ENCODE results near the gene PRSS36. TPM values are rescaled to one million over a fixed set of nuclear protein-coding genes. Genes with fewer than 3 reads are reported as not detected.
"Not testable (repeated sequence)": the region's sequence is repeated elsewhere in the genome, so short reads cannot be mapped to it uniquely, and the experiment has no call there.

The PRSS36 gene
- total RNA-seq, result under 1 TPM in 1 of 2 experiments, not detected in 1; 0.24 TPM

DNA sequence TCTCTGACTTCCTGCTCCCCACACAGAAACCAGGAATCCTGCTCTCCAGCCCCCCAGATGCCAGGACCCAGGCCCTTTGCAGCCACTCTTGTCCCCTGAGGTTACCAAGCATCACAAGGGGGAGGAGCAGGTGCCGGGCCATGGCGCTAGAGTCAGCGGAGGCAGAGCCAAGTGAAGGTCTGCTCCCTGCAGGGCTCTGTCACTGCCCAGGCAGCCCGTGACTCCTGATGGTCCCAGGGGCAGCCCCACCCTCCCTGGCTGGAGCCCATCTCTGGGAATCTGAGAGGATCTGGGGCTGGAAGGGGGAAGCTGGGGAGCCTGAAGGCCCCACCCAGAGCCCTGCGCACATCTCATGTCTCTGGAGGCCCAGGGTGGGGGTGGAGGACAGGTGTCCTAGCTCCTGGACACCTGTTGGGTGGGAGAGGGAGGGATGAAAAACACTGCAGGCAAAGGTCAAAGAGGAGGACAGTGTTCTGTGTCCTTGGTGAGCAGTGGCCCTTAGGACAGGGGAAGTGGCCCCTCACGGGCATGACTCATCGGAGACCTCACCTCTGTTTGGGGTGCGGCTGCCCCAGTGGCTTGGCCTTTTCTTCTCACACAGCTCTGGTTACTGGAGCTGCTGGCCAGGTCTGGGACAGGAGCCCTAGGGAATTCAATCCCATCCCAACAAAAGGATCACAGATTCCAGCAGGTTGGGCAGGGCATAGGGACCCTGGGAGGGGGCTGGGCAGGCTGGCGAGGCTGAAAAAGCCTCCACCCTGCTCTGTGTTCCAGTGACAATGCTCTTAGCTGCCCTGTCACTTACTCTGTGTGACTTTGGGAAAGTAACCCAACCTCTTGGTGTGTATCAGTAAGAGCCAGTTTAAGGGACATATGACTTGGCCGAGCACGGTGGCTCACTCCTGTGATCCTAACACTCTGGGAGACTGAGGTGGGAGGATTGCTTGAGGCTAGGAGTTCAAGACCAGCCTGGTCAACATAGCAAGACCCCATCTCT lies at the start of gene PRSS36:
TSS of gene PRSS36 (minus strand) at position 173 of the 997 bp plus-strand sequence. CDS start at position 142, 31 bp downstream.
- no peak within 1 kb of the TSS for H3K4me3 Mint-ChIP-seq
- H3K27me3 Mint-ChIP-seq, result peaks cover 4% of the 10 kb centered on the region
- no peak for DNase-seq
- no peaks in the 10 kb centered on the region for H3K9me3 Mint-ChIP-seq
- no peak within 1 kb of the TSS for H3K27ac Mint-ChIP-seq
- intact Hi-C loops (cut with micrococcal nuclease), result no loop called here
- ChIA-PET POLR2A (no interaction called here), CTCF (interaction anchor here (1.9 kb wide), 1 partner anchor 8 kb away, joined by 8 read pairs; no protein-coding TSS in a partner anchor)
- no peaks in the 10 kb centered on the region for H3K4me1 Mint-ChIP-seq (ENCODE audit: low read depth)
- no peaks in the 10 kb centered on the region for H3K36me3 Mint-ChIP-seq

DNA sequence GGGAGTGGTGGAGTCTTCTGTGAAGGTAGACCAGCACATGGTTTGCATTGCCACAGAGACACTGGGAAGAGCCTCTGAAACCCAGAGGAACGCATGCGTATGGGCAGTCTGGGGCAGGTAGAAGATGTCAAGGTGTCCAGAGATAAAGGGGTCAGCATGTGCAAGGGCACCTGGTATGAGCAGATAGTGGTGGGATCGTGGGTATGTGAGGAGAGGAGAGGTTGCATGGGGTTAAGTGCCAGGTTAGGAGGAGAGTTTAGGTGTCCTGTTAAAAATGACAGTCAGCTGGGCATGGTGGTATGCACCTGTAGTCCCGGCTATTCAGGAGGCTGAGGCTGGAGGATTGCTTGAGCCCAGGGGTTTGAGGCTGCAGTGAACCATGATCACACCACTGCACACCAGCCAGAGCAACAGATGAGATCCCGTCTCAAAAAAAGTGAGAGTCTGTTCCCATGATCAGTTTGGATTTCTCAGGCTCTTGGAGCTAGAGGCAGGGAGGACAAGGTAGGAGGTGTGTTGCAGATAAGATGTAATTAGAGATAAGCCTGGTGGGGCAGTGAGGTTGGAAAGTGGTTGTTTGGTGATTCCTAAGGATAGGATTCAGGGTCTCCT lies 49.7 kb upstream of the PRSS36 start:
- ChIA-PET CTCF (interaction anchor here (0.6 to 4.1 kb wide), 4 partner anchors 57 to 183 kb away, joined by 3 to 28 read pairs (median 8); no protein-coding TSS in a partner anchor), POLR2A (interaction anchor here (2.5 to 3.8 kb wide), 2 partner anchors 20 kb away, joined by 7 to 30 read pairs; partner anchors contain the start of gene FUS)
- no peak for DNase-seq
- intact Hi-C loops (cut with micrococcal nuclease), result loop anchor here (1.0 to 5.0 kb wide), 3 partner anchors 153 to 243 kb away; partner anchors contain the start of gene ZNF843
- Mint-ChIP-seq H3K4me3 (no peak overlapping the region), H3K36me3 (peaks cover 31% of the 10 kb centered on the region), H3K27ac (peak overlapping the region; percentile 35), H3K9me3 (no peaks in the 10 kb centered on the region), H3K4me1 (ENCODE audit: low read depth) (peaks cover 66% of the 10 kb centered on the region), H3K27me3 (no peaks in the 10 kb centered on the region)

DNA sequence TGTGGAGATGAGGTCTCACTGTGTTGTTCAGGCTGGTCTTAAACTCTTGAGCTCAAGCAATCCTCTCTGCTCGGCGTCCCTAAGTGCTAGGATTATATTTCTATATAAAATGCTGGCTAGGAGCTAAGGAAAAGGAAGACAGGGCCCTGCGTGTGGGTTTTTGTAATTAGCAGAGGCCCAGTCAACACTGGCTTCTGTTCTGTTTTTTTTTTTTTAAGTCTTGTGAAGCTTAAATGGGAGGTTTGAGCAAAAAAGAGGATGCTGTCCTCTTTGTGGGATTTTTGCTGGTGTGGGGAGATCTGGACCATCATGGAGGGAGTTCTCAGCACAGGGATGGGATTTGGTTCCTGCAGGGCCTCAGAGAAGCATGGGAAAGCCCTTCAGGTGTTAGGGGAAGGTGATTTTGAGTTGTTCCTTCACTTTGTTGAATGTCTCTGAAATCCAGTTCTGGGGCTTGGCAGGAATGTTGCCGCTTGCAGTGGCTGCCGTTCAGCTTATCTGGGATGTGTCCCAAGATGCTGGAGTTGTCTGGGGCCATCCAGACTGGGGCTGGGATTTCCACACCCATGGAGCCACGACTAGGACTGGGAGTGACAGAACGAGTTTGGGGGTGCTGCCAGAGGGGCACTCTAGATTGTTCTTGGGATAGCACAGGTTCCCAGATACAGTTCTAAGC lies 48.5 kb upstream of the PRSS36 start:
- no peak for DNase-seq
- intact Hi-C loops (cut with micrococcal nuclease), result no loop called here
- Mint-ChIP-seq H3K4me3 (no peak overlapping the region), H3K9me3 (no peaks in the 10 kb centered on the region), H3K36me3 (peaks cover 35% of the 10 kb centered on the region), H3K27ac (peak overlapping the region; percentile 35), H3K4me1 (ENCODE audit: low read depth) (peaks cover 66% of the 10 kb centered on the region), H3K27me3 (no peaks in the 10 kb centered on the region)
- CTCF ChIA-PET, result interaction anchor here (0.7 to 1.8 kb wide), 3 partner anchors 56 to 262 kb away, joined by 3 to 6 read pairs (median 5); no protein-coding TSS in a partner anchor
- POLR2A ChIA-PET, result interaction anchor here (0.6 to 2.5 kb wide), 6 partner anchors 13 to 143 kb away, joined by 3 to 7 read pairs (median 4); partner anchors contain the start of gene FUS

DNA sequence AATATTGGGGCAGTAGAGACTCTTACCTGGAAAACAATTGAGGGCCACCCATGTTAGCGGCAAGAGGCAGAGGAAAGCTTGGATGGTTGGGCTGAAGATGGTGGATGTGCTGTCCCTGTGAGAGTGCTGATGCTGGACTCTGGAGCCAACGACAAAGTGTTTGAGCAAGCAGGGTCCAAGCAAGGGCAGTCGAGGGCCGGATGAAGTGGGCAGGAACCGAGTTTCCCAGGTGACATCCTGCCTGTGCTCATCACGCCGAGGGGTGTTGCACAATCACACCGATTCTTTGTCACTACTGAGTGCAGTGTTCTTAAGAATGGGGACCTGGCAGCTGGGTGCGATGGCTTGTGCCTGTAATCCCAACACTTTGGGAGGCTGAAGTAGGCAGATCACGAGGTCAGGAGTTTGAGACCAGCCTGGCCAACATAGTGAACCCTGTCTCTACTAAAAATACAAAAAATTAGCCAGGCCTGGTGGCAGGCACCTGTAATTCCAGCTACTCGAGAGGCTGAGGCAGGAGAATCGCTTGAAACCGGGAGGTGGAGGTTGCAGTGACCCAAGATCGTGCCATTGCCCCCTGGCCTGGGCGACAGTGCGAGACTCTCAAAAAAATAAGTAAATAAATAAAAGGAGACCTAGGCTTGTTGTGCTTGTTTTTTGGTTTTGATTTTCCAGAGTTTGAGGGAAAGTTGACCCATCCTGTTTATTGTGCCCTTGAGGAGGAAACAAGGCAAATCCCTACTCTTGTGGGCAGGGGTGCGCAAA lies 46.6 kb upstream of the PRSS36 start:
- no peak overlapping the region for H3K4me3 Mint-ChIP-seq
- no peaks in the 10 kb centered on the region for H3K9me3 Mint-ChIP-seq
- ChIA-PET CTCF (interaction anchor here (1.3 kb wide), 1 partner anchor 672 kb away, joined by 3 read pairs; no protein-coding TSS in a partner anchor), POLR2A (interaction anchor here (0.6 to 2.8 kb wide), 5 partner anchors 14 to 246 kb away, joined by 3 to 7 read pairs (median 4); partner anchors contain the start of genes FUS and ZNF843)
- DNase-seq, result no peak
- H3K27ac Mint-ChIP-seq, result peak overlapping the region; percentile 62
- H3K4me1 Mint-ChIP-seq (ENCODE audit: low read depth), result peaks cover 67% of the 10 kb centered on the region
- no peaks in the 10 kb centered on the region for H3K27me3 Mint-ChIP-seq
- H3K36me3 Mint-ChIP-seq, result peaks cover 49% of the 10 kb centered on the region
- intact Hi-C loops (cut with micrococcal nuclease), result no loop called here

DNA sequence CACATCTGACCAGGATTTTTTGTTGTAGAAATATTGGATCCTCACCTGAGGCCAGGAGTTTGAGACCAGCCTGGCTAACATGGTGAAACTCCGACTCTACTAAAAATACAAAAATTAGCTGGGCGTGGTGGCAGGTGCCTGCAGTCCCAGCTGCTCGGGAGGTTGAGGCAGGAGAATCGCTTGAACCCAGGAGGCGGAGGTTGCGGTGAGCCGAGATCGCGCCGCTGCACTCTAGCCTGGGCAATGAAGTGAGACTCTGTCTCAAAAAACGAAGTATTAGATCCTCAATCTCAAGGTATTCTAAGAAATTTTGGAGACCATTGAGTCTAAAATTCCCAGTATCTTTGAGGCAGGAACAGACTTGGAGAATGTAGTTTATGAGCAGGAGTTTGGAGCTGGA lies 46.0 kb upstream of the PRSS36 start:
- H3K4me1 Mint-ChIP-seq (ENCODE audit: low read depth), result peaks cover 65% of the 10 kb centered on the region
- intact Hi-C loops (cut with micrococcal nuclease), result not testable (repeated sequence)
- CTCF ChIA-PET, result interaction anchor here (1.3 kb wide), 1 partner anchor 673 kb away, joined by 3 read pairs; no protein-coding TSS in a partner anchor

DNA sequence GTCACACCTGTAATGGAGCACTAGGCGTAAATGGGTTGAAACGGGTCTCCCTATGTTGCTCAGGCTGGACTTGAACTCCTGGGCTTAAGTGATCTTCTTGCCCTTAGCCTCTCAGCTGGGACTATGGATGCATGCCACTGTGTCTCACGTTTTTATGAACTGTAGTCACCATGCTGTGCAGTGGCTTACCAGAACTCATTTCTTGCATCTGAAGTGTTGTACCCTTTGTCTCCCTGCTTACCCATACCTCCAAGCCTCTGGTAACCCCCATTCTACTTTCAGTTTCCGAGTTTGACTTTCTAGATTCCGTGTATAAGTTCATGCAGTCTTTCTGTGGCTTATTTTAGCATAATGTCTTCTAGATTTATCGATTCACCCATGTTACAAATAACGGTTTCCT lies 45.0 kb upstream of the PRSS36 start:
- peaks cover 62% of the 10 kb centered on the region for H3K36me3 Mint-ChIP-seq
- no peak overlapping the region for H3K4me3 Mint-ChIP-seq
- POLR2A ChIA-PET, result interaction anchor here (1.0 to 2.8 kb wide), 2 partner anchors 13 to 15 kb away, joined by 3 to 7 read pairs; partner anchors contain the start of gene FUS
- peak overlapping the region; percentile 44 for H3K27ac Mint-ChIP-seq
- DNase-seq, result no peak
- no peaks in the 10 kb centered on the region for H3K9me3 Mint-ChIP-seq
- H3K27me3 Mint-ChIP-seq, result no peaks in the 10 kb centered on the region
- peaks cover 65% of the 10 kb centered on the region for H3K4me1 Mint-ChIP-seq (ENCODE audit: low read depth)
- intact Hi-C loops (cut with micrococcal nuclease), result no loop called here
- CTCF ChIA-PET, result no interaction called here

More for the DNA sequence above, 46.0 kb upstream of the PRSS36 start:
- not testable (repeated sequence) for H3K27ac Mint-ChIP-seq, DNase-seq, H3K4me3 Mint-ChIP-seq, H3K9me3 Mint-ChIP-seq, H3K27me3 Mint-ChIP-seq
- peaks cover 52% of the 10 kb centered on the region for H3K36me3 Mint-ChIP-seq
- POLR2A ChIA-PET, result interaction anchor here (0.6 to 2.8 kb wide), 5 partner anchors 12 to 224 kb away, joined by 3 to 7 read pairs (median 3); partner anchors contain the start of gene FUS

DNA sequence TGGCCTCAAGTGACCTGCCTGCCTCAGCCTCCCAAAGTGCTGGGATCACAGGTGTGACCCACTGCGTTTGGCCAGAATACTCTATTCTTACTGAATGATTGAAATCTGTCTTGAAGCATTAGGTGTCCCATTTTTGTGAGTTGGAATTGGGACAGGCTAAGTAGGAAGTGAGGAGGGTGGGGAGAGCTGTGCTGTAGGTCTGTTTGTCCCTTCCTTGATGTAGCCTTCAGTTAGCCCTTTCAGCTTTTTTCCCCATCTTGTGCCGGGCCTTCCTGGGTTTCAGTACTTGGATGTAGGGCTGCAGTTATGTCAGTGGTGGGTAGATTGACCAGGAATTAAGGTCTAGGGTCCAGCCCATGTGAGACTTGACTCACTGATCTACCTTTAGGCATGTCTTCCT lies 44.0 kb upstream of the PRSS36 start:
- no peaks in the 10 kb centered on the region for H3K9me3 Mint-ChIP-seq
- peak overlapping the region; percentile 18 for H3K27ac Mint-ChIP-seq
- DNase-seq, result no peak
- no peak overlapping the region for H3K4me3 Mint-ChIP-seq
- H3K36me3 Mint-ChIP-seq, result peaks cover 65% of the 10 kb centered on the region
- H3K27me3 Mint-ChIP-seq, result no peaks in the 10 kb centered on the region
- H3K4me1 Mint-ChIP-seq (ENCODE audit: low read depth), result peaks cover 65% of the 10 kb centered on the region
- POLR2A ChIA-PET, result interaction anchor here (0.7 to 2.8 kb wide), 5 partner anchors 8 to 267 kb away, joined by 3 to 7 read pairs (median 5); partner anchors contain the start of genes FUS and PYCARD
- intact Hi-C loops (cut with micrococcal nuclease), result no loop called here
- CTCF ChIA-PET, result interaction anchor here (0.8 kb wide), 1 partner anchor 52 kb away, joined by 3 read pairs; no protein-coding TSS in a partner anchor

DNA sequence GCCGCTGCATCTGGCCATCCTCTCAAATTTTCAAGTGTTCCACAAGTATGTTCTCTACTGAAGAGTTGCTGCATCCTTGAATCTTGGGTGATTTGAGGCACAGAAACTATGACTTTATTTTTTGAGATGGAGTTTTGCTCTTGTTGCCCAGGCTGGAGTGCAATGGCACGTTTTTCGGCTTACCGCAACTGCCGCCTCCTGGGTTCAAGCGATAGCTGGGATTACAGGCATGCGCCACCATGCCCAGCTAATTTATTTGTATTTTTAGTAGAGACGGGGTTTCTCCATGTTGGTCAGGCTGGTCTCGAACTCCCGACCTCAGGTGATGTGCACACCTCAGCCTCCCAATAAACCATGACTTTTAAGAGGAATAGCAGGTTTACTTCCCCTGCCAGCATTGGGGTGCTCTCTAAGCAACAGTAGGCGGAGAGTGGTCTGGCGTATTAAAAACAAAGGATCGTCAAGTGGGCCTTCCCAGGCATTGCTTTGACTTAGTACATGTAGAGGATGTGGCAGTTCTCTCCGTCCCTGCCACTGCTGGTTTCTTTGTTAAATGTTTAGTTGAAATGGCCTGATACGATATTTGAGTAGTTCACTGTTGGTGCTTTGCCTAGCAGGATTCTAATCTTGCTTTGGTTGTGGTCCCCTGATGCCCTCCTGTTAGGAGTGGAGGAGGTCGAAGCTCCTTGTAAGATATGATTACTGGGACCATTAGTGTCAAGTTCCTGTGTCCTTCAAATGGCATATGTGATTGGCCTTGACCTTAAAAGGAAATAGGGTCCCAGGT lies 43.2 kb upstream of the PRSS36 start:
- no peak for DNase-seq
- H3K27me3 Mint-ChIP-seq, result no peaks in the 10 kb centered on the region
- ChIA-PET POLR2A (interaction anchor here (1.2 to 2.1 kb wide), 5 partner anchors 9 to 26 kb away, joined by 3 to 7 read pairs (median 5); partner anchors contain the start of gene PYCARD), CTCF (interaction anchor here (0.5 to 0.8 kb wide), 2 partner anchors 13 to 51 kb away, joined by 3 read pairs; no protein-coding TSS in a partner anchor)
- H3K27ac Mint-ChIP-seq, result peak overlapping the region; percentile 61
- no peak overlapping the region for H3K4me3 Mint-ChIP-seq
- intact Hi-C loops (cut with micrococcal nuclease), result no loop called here
- no peaks in the 10 kb centered on the region for H3K9me3 Mint-ChIP-seq
- peaks cover 71% of the 10 kb centered on the region for H3K36me3 Mint-ChIP-seq
- peaks cover 65% of the 10 kb centered on the region for H3K4me1 Mint-ChIP-seq (ENCODE audit: low read depth)

DNA sequence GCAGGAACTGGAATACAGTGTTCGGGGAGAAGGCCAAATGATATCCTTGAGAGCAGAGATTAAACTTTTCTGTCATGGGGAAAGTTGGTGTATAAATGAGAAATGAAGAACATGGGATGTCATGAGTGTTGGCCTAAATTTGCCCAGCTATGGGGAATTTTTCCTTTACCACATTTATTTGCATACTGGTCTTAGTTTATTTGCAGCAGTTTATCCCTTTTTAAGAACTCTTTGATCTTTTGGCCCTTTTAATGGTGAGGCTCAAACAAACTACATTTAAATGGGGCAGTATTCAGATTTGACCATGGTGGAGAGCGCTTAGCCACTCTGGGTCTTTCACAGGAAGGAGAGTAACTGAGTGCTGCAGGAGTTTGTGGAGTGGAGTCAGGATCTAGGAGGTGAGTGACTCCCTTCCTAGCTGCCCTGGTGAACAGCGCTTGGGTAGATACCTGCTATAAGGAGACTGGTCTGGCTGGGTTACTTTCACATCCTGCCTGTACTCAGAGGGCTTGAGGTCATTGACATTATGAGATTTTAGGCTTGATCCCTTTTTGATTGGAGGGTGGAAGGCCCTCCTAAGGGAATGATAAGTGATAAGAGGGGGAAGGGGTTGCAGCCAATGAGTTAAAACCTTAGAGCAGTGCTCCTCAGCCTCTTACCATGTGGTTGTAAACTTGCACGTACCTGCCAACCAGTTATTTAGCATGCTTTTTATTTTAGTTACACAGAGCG lies 42.0 kb upstream of the PRSS36 start:
- Mint-ChIP-seq H3K27me3 (no peaks in the 10 kb centered on the region), H3K36me3 (peaks cover 82% of the 10 kb centered on the region), H3K4me1 (ENCODE audit: low read depth) (peaks cover 71% of the 10 kb centered on the region), H3K4me3 (no peak overlapping the region), H3K9me3 (no peaks in the 10 kb centered on the region), H3K27ac (peak overlapping the region; percentile 67)
- CTCF ChIA-PET, result no interaction called here
- DNase-seq, result no peak
- POLR2A ChIA-PET, result interaction anchor here (1.2 to 2.1 kb wide), 3 partner anchors 8 to 11 kb away, joined by 3 to 7 read pairs (median 4); no protein-coding TSS in a partner anchor
- intact Hi-C loops (cut with micrococcal nuclease), result no loop called here

Data from activated CD4-positive, alpha-beta memory T cell treated with anti-CD3 and anti-CD28 coated beads for 36 hours (primary cell).